ENCODE results near the gene NUDT6. TPM values are rescaled to one million over a fixed set of nuclear protein-coding genes. Genes with fewer than 3 reads are reported as not detected.
A peak's percentile ranks its signal among the peaks of the same experiment; 100 is the strongest.

Gene NUDT6
- total RNA-seq, 1 experiment from 2014 or later, result 11.1 TPM

DNA sequence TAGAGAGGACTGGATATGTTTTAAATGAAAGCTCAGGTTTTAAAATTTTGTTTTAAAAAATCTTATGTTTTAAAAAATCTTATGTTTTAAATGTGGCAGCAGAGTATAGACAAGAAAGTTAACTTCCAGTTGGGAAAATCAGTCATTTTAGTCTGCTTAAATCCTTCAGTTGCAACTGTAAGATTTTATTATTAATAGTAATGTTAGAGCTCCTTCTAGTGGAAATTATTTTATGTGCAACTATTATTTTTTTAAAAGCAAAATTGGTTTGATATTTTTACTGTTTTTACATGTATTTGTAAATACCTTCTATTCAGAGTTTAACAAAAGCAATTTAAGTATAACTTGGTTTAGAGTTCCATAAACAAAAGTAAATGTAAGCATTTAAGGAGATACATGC is 8.5 kb upstream of the NUDT6 start:
- H3K4me1 ChIP-seq, result no peaks in the 10 kb centered on the region
- no peaks in the 10 kb centered on the region for H3K27me3 ChIP-seq
- H3K27ac ChIP-seq, result no peak overlapping the region
- H3K36me3 ChIP-seq, result peaks cover 52% of the 10 kb centered on the region
- H3K4me3 ChIP-seq, result no peak overlapping the region
- DNase-seq, result peak in 1 of 2 experiments; percentile 32
- no peaks in the 10 kb centered on the region for H3K9me3 ChIP-seq (replicated peaks)

DNA sequence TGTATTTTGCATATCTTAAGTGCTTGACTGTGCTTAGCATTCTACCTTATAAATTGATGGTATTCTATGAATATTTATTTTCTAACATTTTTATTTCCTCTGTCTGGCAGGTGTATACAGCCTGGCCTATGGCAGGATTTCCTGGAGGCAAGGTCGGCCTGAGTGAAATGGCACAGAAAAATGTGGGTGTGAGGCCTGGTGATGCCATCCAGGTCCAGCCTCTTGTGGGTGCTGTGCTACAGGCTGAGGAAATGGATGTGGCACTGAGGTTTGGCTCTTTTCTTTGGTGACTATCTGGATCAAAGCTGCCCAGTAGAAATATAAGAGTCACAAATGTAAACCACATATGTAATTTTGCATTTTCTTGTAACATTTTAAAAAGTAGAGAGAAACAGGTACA is 6.5 kb upstream of the NUDT6 start:
- Histone ChIP-seq H3K4me3 (no peak overlapping the region), H3K27ac (no peak overlapping the region), H3K36me3 (peaks cover 37% of the 10 kb centered on the region), H3K4me1 (no peaks in the 10 kb centered on the region), H3K27me3 (no peaks in the 10 kb centered on the region), H3K9me3 (replicated peaks) (no peaks in the 10 kb centered on the region)
- no peak for DNase-seq

DNA sequence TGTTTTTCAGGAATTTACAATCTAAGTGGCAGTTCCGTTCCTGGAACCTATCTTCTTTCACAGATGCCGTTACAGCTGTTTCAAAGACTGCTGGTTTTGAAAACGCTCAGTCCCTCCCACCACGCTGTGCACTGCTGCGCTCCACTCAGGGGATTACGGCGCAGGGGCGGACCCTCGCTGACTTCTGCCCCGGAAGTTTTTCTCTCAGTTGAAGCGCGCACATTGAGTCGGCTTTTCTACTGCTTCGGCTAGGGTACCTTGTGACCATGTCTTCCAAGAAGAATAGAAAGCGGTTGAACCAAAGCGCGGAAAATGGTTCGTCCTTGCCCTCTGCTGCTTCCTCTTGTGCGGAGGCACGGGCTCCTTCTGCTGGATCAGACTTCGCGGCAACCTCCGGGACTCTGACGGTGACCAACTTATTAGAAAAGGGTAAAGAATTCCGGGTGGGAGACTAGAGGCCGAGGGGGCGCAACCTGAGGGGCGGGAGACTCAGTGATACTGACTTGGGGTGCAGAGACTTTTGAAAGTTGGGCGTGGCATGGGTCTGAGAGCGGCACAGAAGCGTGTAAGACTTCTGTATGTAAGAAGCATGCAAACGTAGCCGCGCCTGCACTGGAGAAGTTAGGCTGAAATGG is 597 bp upstream of the NUDT6 start:
- Histone ChIP-seq H3K4me3 (peak overlapping the region; percentile 84), H3K27ac (peak overlapping the region; percentile 84), H3K9me3 (replicated peaks) (no peaks in the 10 kb centered on the region), H3K36me3 (no peaks in the 10 kb centered on the region), H3K27me3 (no peaks in the 10 kb centered on the region), H3K4me1 (no peaks in the 10 kb centered on the region)
- DNase-seq, result peak; percentile 92 to 95

DNA sequence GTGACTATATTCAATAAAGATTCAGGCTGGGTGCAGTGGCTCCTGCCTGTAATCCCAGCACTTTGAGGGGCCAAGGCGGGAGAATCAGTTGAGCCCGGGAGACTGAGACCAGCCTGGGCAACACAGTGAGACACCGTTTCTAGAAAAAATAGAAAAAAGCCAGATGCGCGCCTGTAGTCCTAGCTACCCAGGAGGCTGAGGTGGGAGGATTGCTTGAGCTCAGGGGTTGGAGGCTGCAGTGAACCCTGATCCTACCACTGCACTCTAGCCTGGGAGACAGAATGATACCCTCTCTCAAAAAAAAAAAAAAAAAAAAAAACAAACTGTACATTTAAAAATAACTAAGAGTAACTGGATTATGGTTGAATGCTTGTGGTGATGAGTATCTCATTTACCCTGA is 1.1 kb downstream of the NUDT6 start:
- H3K4me3 ChIP-seq, result peak overlapping the region; percentile 84
- no peaks in the 10 kb centered on the region for H3K27me3 ChIP-seq
- peak overlapping the region; percentile 84; the same call in 1 of the 2 replicates for H3K27ac ChIP-seq
- no peaks in the 10 kb centered on the region for H3K36me3 ChIP-seq
- no peaks in the 10 kb centered on the region for H3K9me3 ChIP-seq (replicated peaks)
- DNase-seq, result no peak
- 0 out of 2 replicates have a peak, but pooled peaks cover 3% of the 10 kb centered on the region for H3K4me1 ChIP-seq

DNA sequence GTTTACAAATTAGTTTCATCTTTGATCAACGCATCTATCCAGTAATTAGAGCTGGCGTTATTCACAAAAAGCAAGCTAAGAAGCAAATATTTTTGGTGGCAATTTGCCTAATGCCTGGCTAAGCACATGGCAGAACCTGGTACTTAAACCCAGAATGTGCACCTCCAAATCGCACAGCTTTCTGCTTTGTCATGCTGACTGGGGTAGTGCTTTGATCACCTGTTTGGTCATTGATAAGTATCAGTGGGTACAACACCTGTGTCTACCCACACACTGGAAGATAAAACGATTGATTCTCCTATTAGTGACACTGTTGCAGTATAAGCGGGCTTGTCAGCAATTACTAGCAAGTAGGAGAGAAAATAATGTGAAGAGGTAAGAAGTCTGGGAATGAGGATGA is 1.9 kb downstream of the NUDT6 start:
- Histone ChIP-seq H3K4me3 (no peak overlapping the region), H3K9me3 (replicated peaks) (no peaks in the 10 kb centered on the region), H3K36me3 (no peaks in the 10 kb centered on the region), H3K27me3 (no peaks in the 10 kb centered on the region), H3K27ac (no peak overlapping the region), H3K4me1 (0 out of 2 replicates have a peak, but pooled peaks cover 3% of the 10 kb centered on the region)
- no peak for DNase-seq

DNA sequence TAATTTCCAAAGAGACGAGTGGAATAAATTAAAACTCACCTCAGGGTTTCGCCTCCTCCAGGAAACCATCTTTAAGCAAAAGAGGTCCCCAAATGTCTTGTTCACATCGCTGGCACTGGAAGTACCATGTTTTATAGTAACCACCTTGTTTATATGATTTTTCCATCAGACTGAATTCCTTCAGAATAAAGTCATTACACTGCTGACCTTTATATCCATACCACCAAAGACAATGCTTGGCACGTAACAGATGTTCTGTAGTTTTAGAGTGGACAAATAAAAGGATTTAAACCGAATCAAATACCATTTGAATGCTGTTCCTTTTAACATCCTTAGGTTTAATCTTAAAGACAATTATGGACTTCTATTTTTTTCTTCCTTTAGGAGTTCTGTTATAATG is 4.7 kb downstream of the NUDT6 start:
- H3K36me3 ChIP-seq, result peaks cover 3% of the 10 kb centered on the region; the same call in 1 of the 2 replicates
- H3K27me3 ChIP-seq, result no peaks in the 10 kb centered on the region
- 0 out of 2 replicates have a peak, but pooled peaks cover 5% of the 10 kb centered on the region for H3K4me1 ChIP-seq
- no peak overlapping the region for H3K4me3 ChIP-seq
- no peak for DNase-seq
- no peak overlapping the region for H3K27ac ChIP-seq
- no peaks in the 10 kb centered on the region for H3K9me3 ChIP-seq (replicated peaks)

DNA sequence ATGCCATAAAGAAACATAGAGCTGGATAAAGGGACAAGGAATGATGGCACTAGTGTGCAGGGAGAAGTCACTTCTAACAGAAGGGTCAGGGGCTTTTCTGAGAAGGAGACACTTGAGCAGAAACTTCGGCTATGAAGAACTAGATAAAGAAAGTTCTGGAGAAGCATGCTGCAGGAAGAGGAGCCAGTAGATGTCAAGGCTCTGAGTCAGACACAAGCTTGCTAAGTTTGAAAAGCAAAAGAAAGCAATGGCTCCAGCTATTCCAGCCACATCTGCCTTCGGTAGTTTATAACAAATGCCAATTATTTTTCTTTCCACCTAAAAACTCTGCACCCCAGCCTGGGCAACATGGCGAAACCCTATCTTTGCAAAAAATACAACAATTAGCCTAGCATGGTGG is 7.5 kb downstream of the NUDT6 start:
- DNase-seq, result no peak
- Histone ChIP-seq H3K4me1 (0 out of 2 replicates have a peak, but pooled peaks cover 5% of the 10 kb centered on the region), H3K36me3 (peaks cover 3% of the 10 kb centered on the region; the same call in 1 of the 2 replicates), H3K4me3 (no peak overlapping the region), H3K9me3 (replicated peaks) (no peaks in the 10 kb centered on the region), H3K27ac (no peak overlapping the region), H3K27me3 (no peaks in the 10 kb centered on the region)

DNA sequence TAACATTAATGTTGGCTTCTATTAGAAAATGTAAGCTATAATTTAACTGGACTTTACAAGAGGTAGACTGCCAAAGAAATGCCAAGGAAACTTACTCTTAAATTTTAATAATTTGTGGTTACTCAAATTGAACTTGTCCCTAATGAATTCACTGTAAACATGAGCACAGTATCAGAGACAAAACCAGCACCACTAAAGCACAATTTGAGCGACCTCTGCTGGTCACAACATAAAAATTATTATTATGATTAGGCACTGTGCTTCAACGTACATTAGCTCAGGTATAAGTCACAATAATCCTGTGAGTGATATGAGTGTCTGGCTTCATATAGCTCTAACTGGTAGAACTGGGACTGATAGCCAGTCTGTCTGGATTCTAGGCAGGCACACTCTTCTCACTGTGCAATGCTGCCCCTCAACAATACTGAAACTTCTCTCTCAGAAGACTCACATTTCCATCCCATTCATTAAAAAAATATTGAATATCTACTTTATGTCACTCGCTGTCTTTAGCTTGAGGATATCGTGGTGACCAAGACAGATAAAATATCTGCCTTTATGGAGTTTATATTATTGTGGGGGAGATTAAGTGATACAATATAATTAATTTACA is 8.0 kb downstream of the NUDT6 start:
- Histone ChIP-seq H3K36me3 (peaks cover 3% of the 10 kb centered on the region; the same call in 1 of the 2 replicates), H3K4me1 (0 out of 2 replicates have a peak, but pooled peaks cover 5% of the 10 kb centered on the region), H3K4me3 (no peak overlapping the region), H3K27ac (no peak overlapping the region), H3K9me3 (replicated peaks) (no peaks in the 10 kb centered on the region), H3K27me3 (no peaks in the 10 kb centered on the region)
- DNase-seq, result peak in 1 of 2 experiments; percentile 60

DNA sequence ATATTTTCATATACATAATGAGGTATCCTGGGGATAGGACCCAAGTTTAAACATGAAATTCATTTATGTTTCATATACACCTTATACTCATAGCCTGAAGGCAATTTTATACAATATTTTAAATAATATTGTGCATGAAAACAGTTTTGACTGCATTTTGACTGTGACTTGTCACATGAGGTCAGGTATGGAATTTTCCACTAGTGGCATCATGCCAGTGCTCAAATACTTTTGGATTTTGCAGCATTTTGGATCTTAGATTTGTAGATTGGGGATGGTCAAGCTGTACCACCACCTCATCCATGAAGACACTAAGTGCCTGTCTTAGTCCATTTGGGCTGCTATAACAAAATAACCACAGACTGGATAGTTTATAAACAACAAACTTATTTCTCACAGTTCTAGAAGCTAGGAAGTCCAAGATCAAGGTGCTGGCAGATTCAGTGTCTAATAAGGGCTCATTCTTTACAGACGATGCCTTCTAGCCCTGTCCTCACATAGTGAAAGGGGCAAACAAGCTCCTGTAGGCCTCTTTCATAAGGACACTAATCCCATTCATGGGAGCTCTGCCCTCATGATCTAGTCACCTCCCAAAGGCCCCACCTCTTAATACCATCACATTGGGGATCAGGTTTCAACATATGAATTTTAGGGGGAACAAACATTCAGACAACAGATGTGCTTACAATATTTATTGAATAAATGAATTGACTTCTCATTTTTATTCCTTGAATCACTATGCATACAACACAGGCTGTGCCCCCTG is 9.4 kb downstream of the NUDT6 start:
- no peak overlapping the region for H3K4me3 ChIP-seq
- peaks cover 3% of the 10 kb centered on the region; the same call in 1 of the 2 replicates for H3K36me3 ChIP-seq
- DNase-seq, result peak in 1 of 2 experiments; percentile 31
- H3K4me1 ChIP-seq, result 0 out of 2 replicates have a peak, but pooled peaks cover 5% of the 10 kb centered on the region
- no peaks in the 10 kb centered on the region for H3K27me3 ChIP-seq
- H3K27ac ChIP-seq, result no peak overlapping the region
- no peaks in the 10 kb centered on the region for H3K9me3 ChIP-seq (replicated peaks)

DNA sequence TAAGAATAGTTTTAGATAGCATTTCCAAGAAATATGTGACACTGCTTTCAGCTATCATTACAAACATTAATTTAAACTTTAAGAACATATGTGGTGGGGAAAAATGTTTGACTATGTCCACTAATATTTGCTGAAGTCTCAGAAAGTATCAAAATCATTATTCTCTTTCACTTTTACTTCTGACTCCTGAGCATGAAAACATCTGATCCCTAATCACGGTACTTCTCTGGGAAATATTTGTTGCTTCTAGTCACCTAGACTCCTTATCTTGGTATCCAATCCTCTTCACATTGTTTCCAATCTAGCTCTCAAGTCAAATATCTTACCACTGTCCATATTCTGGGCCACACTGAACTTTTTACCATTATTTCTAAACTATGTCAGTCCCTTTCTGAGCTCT is 10.8 kb downstream of the NUDT6 start:
- DNase-seq, result no peak
- peaks cover 3% of the 10 kb centered on the region; the same call in 1 of the 2 replicates for H3K36me3 ChIP-seq
- H3K27ac ChIP-seq, result no peak overlapping the region
- H3K4me1 ChIP-seq, result 0 out of 2 replicates have a peak, but pooled peaks cover 2% of the 10 kb centered on the region
- no peaks in the 10 kb centered on the region for H3K9me3 ChIP-seq (replicated peaks)
- H3K4me3 ChIP-seq, result no peak overlapping the region
- no peaks in the 10 kb centered on the region for H3K27me3 ChIP-seq

DNA sequence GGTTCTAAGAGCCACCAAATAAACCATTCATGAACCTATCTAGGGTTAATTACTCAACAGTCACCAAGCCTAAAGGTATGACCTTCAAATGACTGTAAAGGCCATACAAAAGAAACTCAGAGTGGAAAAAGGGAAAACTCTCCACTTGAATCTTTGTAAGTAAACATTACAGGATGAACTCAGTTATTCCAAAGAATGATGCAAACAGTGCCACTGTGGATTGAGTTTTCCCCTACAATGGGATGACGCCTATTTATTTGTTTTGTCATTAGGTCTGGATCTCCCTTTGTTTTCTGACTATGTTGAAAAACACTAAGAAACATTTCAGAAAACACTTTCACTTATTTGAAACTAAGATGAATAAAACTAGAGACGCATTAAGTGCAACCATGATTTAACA is 12.7 kb downstream of the NUDT6 start:
- Histone ChIP-seq H3K4me3 (no peak overlapping the region), H3K27me3 (no peaks in the 10 kb centered on the region), H3K27ac (no peak overlapping the region), H3K36me3 (peaks cover 3% of the 10 kb centered on the region; the same call in 1 of the 2 replicates), H3K9me3 (replicated peaks) (no peaks in the 10 kb centered on the region), H3K4me1 (0 out of 2 replicates have a peak, but pooled peaks cover 2% of the 10 kb centered on the region)
- no peak for DNase-seq

DNA sequence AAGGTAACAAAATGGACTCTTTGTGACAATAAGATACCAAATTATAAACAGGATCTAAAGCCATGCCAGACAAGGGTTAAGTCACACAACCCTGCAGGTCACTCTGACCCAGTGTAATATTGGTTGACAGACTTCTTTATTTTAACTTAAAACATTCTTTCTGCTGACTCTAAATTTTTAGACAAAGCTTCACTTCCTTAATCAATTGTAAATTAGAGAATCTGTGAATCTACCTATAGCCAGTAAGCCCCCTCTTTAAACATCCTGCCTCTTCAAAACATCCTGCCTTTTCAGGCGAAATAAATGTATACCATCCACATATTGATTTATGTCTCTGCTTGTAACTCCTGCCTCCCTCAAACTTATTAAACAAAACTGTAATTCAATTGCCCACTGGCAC is 14.2 kb downstream of the NUDT6 start:
- H3K9me3 ChIP-seq (replicated peaks), result no peaks in the 10 kb centered on the region
- H3K36me3 ChIP-seq, result peaks cover 2% of the 10 kb centered on the region
- H3K27ac ChIP-seq, result no peak overlapping the region
- no peaks in the 10 kb centered on the region for H3K27me3 ChIP-seq
- no peak overlapping the region for H3K4me3 ChIP-seq
- no peak for DNase-seq
- H3K4me1 ChIP-seq, result 0 out of 2 replicates have a peak, but pooled peaks cover 1% of the 10 kb centered on the region

DNA sequence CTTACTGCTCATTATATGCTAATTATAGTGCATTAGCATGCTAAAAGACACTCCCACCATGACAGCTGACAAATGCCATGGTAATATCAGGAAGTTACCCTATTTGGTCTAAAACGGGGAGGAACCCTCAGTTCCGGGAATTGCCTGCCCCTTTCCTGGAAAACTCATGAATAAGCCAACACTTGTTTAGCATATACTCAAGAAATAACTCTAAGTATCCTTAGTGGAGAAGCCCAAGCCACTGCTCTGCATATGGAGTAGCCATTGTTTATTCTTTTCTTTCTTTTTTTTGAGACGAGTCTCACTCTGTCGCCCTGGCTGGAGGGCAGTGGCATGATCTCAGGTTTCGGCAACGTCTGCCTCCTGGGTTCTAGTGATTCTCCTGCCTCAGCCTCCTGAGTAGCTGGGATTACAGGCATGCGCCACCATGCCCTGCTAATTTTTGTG is 15.5 kb downstream of the NUDT6 start:
- Histone ChIP-seq H3K4me1 (no peaks in the 10 kb centered on the region), H3K27me3 (no peaks in the 10 kb centered on the region)

DNA sequence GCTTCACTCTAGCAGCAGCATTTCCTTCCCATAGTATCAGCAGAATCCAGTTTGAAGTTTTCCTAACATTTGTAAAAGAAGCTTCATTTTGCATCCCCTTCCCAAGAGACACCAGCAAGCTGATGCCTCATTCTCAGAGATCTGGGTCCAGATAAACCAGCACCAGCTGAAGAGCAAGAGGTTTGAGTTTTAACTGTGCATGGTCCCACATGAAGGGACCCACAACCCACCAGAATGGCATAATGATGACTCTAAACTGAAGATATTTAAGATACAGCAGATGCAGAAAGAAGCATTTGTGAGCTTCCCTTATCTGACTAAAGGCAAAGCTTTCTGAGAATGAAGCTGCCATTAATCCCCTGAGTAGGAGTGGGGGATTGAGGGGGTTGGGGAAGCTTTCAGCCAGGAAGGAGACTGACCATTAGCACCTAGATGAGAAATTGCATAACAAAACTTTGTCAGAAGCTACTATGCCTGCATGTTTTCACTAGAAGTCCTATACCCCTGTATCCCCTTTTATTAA is 18.6 kb downstream of the NUDT6 start:
- H3K36me3 ChIP-seq, result peaks cover 4% of the 10 kb centered on the region
- H3K27me3 ChIP-seq, result no peaks in the 10 kb centered on the region
- H3K4me3 ChIP-seq, result no peak overlapping the region
- no peak overlapping the region for H3K27ac ChIP-seq
- no peak for DNase-seq
- no peaks in the 10 kb centered on the region for H3K4me1 ChIP-seq
- H3K9me3 ChIP-seq (replicated peaks), result no peaks in the 10 kb centered on the region

More for the DNA sequence above, 15.5 kb downstream of the NUDT6 start:
- Histone ChIP-seq H3K36me3 (no peaks in the 10 kb centered on the region; the same call in 1 of the 2 replicates), H3K27ac (no peak overlapping the region), H3K4me3 (no peak overlapping the region), H3K9me3 (replicated peaks) (no peaks in the 10 kb centered on the region)
- no peak for DNase-seq
